HG03045 (cell line): ENCODE measurements around the gene FER1L5.
A peak's percentile ranks its signal among the peaks of the same experiment; 100 is the strongest.
"Not testable (repeated sequence)": the region's sequence is repeated elsewhere in the genome, so short reads cannot be mapped to it uniquely, and the experiment has no call there.

ENCODE experiments used
- ATAC-seq: cut with Tn5 transposase; IDR thresholded peaks from one replicate; pipeline ENCODE4 v1.9.1; 2021; ENCODE audit warnings: mild to moderate bottlenecking, moderate library complexity; ENCODE audit not compliant: unreplicated experiment

Gene FER1L5

GRCh38 chr2:96633641-96634040 lies 8.9 kb upstream of the FER1L5 start:
- ATAC-seq: no peak

DNA sequence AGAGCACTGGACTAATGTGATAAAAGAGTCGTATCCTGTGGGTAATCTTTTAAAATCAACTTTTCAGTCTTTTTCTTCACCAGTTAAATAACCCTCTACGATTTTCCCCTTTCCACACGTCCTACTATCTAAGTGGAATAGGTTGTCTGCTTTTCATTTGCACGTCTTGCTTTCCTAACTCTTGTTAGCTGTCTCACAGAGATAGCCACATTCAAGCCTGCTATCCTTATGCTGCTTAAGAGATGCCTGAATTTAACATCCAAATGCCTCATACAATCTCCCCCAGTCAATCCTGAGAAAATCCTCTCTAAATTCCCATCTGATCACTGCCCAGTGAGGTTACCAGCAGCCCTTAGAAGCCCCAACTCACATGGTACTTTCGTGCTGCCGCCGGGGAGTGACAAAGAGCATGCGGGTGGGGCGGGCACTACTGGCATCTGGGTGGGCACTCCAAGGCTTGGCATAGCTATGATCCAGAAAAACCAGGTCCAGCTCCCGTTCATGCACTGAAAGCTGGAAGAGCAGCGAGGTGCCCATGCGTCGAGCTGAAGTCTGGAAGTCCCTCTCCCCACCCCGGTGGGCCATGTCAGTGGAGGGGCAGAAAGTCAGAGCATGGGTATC lies 5.9 kb upstream of the FER1L5 start:
- ATAC-seq: no peak

DNA sequence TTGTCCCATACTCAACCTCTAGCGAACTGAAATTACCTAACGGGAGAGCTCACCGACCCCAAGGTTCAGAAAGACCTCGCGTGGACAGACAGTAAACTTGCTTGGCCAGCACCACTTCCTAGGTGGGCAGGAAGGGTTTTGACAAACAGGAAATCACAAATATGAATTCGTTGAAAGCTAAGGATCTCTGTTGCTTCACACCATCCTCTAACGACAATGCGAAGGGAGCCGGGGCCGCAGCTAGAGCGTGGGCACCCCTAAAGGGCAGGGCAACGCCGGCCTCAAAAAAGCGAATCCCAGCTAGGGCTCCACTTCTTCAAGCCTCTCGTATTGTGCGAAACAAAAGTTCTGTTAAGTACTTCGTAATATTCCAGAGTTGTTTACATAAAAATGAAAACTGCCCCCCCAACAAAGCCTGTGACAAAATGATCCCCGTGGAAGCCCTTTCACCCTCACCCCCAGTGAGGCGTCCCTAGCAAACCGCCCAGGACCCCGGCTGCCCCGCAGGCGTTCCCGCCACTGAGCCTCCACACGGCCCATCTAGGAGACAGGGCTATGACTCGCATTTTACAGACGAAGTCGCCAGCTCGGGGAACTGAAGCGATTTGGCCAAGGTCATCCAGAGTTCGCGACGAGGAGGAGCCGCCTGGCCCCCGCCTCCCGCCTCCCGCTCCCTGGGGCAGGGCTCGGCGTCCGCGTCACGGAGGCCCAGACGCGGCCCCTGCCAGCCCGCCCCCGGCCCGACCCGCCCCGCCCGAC lies 5.0 kb upstream of the FER1L5 start:
- ATAC-seq: peak; percentile 78

DNA sequence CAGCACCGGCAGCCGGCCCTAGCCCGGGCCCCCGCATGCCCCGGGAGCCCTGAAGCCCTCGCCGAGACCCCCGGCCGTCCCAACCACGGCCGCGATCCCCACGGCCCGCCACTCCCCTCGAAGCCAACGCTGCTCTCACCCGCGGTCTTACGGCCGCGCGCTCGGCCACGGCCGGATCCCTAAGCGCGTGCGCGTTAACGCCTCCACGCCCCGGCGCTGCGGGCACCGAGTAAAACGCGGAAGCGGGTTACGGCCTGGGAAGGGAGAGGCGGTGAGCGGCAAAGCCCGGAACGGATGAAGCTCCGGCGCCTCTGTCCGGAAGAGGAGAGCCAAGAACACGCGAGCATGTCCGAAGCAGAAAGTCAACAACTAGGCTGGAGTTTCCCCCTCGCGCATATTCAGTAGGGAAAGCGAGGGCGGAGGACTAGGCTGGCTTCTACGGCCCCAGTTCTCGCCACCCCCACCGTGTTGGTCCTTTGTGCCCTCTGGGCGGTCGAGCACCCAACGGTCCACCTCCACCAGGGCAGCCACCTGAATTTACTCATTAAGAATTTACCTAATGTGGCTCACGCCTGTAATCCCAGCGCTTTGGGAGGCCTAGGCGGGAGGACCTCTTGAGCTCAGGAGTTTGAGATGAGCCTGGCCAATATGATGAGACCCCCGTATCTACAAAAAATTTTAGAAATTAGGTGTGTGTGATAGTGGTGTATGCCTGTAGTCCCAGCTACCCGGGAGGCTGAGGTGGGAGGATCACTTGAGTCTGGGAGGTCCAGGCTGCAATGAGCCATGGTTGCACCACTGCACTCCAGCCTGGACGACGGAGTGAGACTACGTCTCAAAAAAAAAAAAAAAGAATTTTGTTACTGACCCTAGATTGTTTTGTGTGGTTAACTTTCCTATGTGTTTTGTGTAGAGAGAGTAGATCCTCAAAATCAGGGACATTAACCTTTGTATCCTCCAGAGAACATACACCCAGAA lies 4.1 kb upstream of the FER1L5 start, which contains the start of gene KANSL3:
TSS of gene KANSL3 (minus strand) at position 169 of the 978 bp plus-strand sequence. CDS start 1,177 bp downstream, outside the sequence.
- ATAC-seq: peak; percentile 77

GRCh38 chr2:96647681-96648080 lies 5.1 kb downstream of the FER1L5 start:
- ATAC-seq: no peak

DNA sequence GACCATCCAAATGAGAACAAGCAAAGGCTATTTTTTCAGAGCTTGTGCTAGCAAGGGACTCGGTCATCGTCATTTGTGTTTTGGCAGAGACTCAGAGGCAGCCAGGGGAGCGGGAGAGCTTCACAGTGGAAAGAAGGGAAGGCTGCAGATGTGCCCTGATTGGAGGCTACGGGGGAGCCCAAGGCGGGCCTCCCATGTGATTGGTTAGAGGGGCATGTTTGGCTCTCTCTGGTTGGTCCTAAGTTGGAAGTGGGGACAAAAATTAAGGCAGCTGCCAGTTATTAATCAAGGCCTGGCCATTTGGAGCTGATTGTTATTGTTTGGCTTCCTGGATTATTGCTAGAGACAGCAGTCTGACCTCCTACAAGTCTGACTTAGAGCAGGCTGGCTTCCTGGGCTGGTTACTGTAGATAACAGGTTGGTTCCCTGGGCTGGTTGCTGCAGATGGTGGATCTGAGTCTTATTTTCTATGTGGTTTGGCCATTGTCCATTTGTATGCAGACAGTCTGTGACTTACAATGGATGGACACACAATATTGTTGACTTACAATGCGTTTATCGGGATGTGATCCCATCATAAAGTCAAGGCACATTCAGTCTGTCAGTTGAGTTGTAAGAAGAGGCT lies 5.9 kb downstream of the FER1L5 start:
- no peak for ATAC-seq

DNA sequence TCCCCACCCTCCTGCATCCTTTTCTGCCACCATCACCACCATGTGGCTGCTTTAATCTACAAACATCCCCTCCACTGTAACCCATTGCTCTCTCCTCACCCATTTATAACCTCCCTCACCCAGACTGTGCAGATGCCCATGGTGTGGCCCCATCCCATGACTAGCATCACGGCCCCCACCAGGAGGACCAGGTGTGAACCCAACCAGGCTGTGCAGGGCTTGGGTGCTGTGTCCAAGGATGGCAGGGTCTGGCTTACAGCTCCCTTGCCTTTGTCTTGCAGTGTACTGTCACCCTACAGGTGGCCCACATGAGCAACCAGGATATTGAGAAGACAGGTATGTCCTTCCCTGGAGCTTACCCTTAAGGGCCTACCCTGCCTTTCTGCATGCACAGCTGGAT lies 6.8 kb downstream of the FER1L5 start:
- no peak for ATAC-seq

- no peak for ATAC-seq
Observed at GRCh38 chr2:96651793-96652192, 9.2 kb downstream of the FER1L5 start.

- not testable (repeated sequence) for ATAC-seq
Observed at GRCh38 chr2:96654791-96655190, 12.2 kb downstream of the FER1L5 start.

DNA sequence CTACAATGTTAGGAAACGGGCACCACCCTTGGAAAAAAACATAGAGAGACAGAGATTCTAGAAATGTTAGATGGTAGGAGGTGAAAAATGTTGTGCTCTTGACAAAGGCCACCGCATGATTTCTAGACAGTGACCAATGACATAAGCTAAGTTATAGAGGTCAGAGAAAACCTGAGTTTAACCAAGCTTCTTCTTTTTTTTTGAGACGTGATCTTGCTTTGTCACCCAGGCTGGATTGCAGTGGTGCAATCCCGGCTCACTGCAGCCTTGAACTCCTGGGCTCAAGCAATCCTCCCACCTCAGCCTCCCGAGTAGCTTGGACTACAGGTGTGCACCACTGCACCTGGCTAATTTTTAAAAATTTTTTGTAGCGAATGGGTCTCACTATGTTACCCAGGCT lies 13.0 kb downstream of the FER1L5 start:
- no peak for ATAC-seq

DNA sequence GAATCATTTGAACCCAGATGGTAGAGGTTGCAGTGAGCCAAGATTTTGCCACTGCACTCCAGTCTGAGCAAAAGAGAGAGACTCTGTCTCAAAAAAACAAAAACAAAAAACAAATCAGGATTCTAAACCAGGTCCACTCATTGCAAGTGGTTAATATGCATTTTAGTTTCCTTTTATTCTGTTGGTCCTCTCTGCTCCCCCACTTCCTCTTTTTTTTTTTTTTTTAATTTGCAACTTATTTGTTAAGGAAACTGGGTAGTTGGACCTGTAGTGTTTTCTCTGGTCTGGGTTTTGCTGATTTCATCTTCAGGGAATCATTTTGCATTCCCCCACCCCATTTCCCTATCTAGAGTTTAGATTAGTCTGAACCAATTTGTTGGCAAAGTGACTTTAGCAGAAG lies 14.0 kb downstream of the FER1L5 start:
- ATAC-seq: no peak

DNA sequence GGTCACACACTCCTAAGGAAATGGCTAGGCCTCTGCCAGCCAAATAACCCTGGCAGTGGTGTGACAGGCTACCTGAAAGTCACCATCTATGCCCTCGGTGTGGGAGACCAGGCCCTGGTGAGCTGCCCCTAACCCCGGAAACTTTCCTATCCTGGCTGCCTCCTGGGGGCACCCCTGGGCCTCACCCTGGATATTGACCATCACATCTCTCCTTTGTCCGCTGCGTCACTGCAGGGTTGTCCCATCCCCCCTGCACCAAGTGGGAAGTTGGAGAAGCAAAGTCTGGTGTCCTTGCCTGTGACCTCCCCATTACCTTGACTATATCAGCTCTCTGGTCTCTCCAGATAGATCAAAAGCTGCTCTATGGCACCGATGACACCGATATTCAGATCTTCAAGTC lies 18.8 kb downstream of the FER1L5 start:
- ATAC-seq: no peak

DNA sequence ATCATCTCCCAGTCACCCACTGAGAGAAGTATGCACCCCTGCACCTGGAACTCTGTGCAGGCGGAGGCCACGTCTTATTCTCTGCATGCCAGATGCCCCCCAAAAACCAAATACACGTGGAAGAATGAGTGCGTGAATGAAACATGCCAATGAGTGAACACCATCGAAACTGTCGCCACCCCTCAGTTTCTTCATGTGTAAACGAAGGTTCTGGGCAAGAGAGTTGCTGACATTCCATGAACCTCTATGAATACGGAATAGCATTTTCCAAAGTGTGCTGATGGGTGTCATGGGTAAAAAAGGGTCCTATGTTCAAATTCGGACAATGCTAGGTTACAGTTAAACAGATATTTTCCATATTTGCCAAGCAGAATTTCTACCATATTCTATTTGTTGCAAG lies 19.8 kb downstream of the FER1L5 start:
- ATAC-seq: no peak

DNA sequence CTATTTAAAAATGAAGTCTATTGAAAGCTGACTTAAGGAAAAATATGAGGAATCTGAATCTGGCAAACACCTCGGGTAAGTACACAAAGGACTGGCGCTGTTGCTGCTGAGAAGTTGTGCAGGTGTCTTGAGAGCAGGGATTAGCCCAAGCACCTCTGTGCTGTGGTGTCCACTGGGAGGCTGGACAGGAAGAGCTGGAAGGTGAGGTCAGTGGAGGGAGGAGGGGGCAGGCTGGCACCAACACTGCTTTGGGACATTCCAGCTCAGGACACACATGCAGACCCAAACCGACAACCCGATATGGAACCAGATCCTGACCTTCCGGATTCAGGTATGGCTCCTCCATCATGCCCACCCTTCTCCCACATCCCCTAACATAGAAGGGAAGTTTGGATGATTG lies 20.6 kb downstream of the FER1L5 start:
- ATAC-seq: no peak

GRCh38 chr2:96663829-96664228 lies 21.3 kb downstream of the FER1L5 start:
- no peak for ATAC-seq

DNA sequence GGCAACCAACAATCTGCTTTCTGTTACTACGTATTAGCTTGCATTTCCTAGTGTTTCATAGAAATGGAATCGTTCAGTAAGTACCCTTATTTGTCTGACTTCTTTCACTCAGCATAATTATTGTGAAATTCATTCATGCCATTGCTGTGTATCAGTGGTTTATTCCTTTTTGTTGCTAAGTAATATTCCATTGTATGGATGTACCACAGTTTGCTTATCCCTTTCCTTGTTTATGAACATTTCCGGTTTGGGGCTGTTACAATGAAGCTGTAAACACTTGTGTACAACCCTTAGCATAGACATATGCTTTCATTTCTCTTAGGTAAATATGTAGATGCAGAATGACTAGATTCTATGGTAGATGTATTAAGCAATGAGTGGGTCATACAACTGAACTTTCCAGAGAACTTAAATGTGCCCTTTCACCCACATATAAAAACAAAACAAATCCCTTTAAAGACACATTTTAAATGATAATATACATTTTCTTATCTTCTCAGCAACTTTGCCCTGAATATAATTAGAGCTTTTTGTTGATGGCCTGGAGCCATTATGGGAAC lies 21.9 kb downstream of the FER1L5 start:
- ATAC-seq: no peak

GRCh38 chr2:96665083-96665569 lies 22.6 kb downstream of the FER1L5 start:
- ATAC-seq: no peak

GRCh38 chr2:96665717-96666116 lies 23.2 kb downstream of the FER1L5 start:
- not testable (repeated sequence) for ATAC-seq

DNA sequence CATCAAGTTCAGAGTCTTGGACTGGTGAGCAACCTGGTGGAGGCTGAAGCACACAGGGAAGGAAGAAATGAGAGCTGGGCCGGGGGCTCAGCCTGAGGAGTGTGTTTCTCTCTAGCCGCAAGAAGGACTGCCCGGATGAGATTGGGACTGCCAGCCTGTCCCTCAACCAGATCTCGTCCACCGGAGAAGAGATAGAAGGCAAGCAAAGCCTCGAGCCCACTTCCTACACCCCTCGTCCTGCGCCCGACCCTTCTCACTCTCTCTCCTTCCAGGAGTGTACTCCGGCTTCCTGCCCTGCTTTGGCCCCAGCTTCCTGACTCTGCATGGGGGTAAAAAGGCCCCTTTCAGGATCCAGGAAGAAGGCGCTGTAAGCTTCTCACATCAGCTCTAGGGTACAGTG lies 26.2 kb downstream of the FER1L5 start:
- ATAC-seq: no peak

GRCh38 chr2:96669539-96670215 lies 27.1 kb downstream of the FER1L5 start:
- ATAC-seq: no peak
